ENCODE results near the gene RRAGD. TPM values are rescaled to one million over a fixed set of nuclear protein-coding genes. Genes with fewer than 3 reads are reported as not detected.

RRAGD gene
- total and polyA plus RNA-seq, 2 of the 8 experiments (the other 6 are each of a cell fraction or from before 2014, with no cell fraction given), result 7.2 to 30.8 TPM

DNA sequence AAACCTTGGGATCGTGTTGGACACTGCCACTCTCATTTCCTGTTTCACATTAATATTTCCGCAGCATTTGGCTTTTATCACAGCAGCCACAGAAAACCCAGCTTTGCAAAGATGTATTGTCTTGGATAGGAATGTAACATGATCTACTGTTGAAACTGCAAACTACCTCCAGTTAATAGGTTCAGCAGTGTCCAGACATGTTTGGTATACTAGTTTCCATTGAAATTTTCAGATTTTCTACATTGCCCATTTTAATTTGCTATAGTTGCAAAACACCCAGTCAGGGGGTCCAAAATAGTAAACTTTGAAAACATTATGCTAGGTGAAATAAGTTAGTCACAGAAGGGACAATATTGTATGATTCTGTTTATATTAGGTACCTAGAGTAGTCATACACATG lies 24.2 kb upstream of the RRAGD start:
- no peak overlapping the region for H4K91ac ChIP-seq (replicated peaks; ENCODE audit: insufficient read length, low read length)
- no peak overlapping the region for H2AK5ac ChIP-seq (ENCODE audit: low read depth, low read length)
- H2BK20ac ChIP-seq (ENCODE audit: low read length), result no peak overlapping the region
- H3K14ac ChIP-seq (ENCODE audit: insufficient read length), result no peak overlapping the region
- H2AFZ ChIP-seq (ENCODE audit: low read length), result no peak overlapping the region
- peaks cover 3% of the 10 kb centered on the region; the same call in 1 of the 2 replicates for H3K23me2 ChIP-seq (ENCODE audit: low read depth, low read length)
- no peak overlapping the region for H3K4me2 ChIP-seq (ENCODE audit: insufficient read depth in 1 of 2, low read depth in 2 of 2, low read length in 2 of 2)
- H3K4me1 ChIP-seq (replicated peaks in 1 of 4; ENCODE audit: control insufficient read depth in 3 of 4, insufficient read depth in 4 of 4, low read length in 3 of 4), result peaks cover 0 to 4% (median 1%) of the 10 kb centered on the region in 4 experiments; a peak in 2 of 7 replicates
- DNase-seq (ENCODE audit: low read depth in 1 of 2, low spot score in 2 of 2), result no peak
- no peak overlapping the region for H4K5ac ChIP-seq (ENCODE audit: insufficient read length, low read depth, low read length)
- H3K9me3 ChIP-seq (ENCODE audit: insufficient read depth in 2 of 2, low read depth in 1 of 2, low read length in 1 of 2), result no peaks in the 10 kb centered on the region; a peak in 1 of 4 replicates
- no peaks in the 10 kb centered on the region for H3K79me2 ChIP-seq (ENCODE audit: control insufficient read depth in 1 of 2, insufficient read depth in 2 of 2, low read length in 2 of 2)
- no peak overlapping the region for H2BK5ac ChIP-seq (ENCODE audit: low read depth, low read length)
- H4K20me1 ChIP-seq (replicated peaks in 1 of 2; ENCODE audit: control insufficient read depth in 1 of 2, insufficient read depth in 2 of 2, low read length in 2 of 2), result no peaks in the 10 kb centered on the region
- no peak overlapping the region for H3K4ac ChIP-seq (replicated peaks; ENCODE audit: insufficient read length, low read depth, low read length)
- peaks cover 0 to 22% (median 6%) of the 10 kb centered on the region in 4 experiments; a peak in 5 of 7 replicates for H3K27me3 ChIP-seq (replicated peaks in 1 of 4; ENCODE audit: control insufficient read depth in 3 of 4, extremely low read depth in 1 of 4, insufficient read depth in 3 of 4, low read length in 3 of 4)
- no peak overlapping the region for H3K9ac ChIP-seq (replicated peaks in 1 of 4; ENCODE audit: extremely low read depth in 1 of 4, low read depth in 3 of 4, low read length in 3 of 4)
- no peak for FAIRE-seq
- ChIA-PET POLR2A (ENCODE audit: partially characterized antibody) (interaction anchor here (0.8 kb wide), 1 partner anchor 26 kb away, joined by 3 read pairs; no protein-coding TSS in a partner anchor), CTCF (ENCODE audit: partially characterized antibody) (interaction anchor here (1.5 to 2.5 kb wide), 6 partner anchors 11 to 177 kb away, joined by 3 to 16 read pairs (median 7); no protein-coding TSS in a partner anchor)
- H2BK15ac ChIP-seq (ENCODE audit: low read length), result no peak overlapping the region
- no peak for TF ChIP-seq TBP (IDR thresholded peaks at IDR 0.05; ENCODE audit: low read depth, low read length)
- H3K56ac ChIP-seq (replicated peaks; ENCODE audit: insufficient read length, low read depth, low read length), result no peak overlapping the region
- 91% methylated on average over 2 of the region's 2 CpGs; no CpG with 5 or more reads in 1 of the 2 experiments for WGBS, 2 experiments (ENCODE audit: extremely low coverage in 1 of 2, insufficient coverage in 1 of 2, insufficient read length in 1 of 2, insufficient replicate concordance in 2 of 2, low coverage in 1 of 2, low lambda C conversion rate in 2 of 2, missing lambda C conversion rate in 1 of 2)
- H2BK12ac ChIP-seq (ENCODE audit: low read depth, low read length), result no peak overlapping the region
- H2BK120ac ChIP-seq (replicated peaks; ENCODE audit: low read depth, low read length), result no peak overlapping the region
- no peaks in the 10 kb centered on the region for H3K36me3 ChIP-seq (ENCODE audit: control insufficient read depth in 2 of 4, insufficient read depth in 4 of 4, low read length in 3 of 4)
- H4K8ac ChIP-seq (ENCODE audit: extremely low read depth, insufficient read depth, low read length), result no peak overlapping the region
- no peak overlapping the region for H3K27ac ChIP-seq (ENCODE audit: low read depth, low read length)
- H3K4me3 ChIP-seq (ENCODE audit: extremely low read depth in 1 of 4, insufficient read depth in 2 of 4, low read depth in 3 of 4, low read length in 4 of 4), result no peak overlapping the region
- H3K18ac ChIP-seq (ENCODE audit: extremely low read depth, low read length), result no peak overlapping the region
- H3K23ac ChIP-seq (ENCODE audit: insufficient read length), result no peak overlapping the region
- no peaks in the 10 kb centered on the region for H3K79me1 ChIP-seq (ENCODE audit: low read depth, low read length)
